Liver (tissue), 9 donors: Measurements from ENCODE around the gene C19orf25. TPM values are rescaled to one million over a fixed set of nuclear protein-coding genes. Genes with fewer than 3 reads are reported as not detected.

ENCODE experiments used
- DNase-seq: peaks from one replicate; pipeline ENCODE4 v3.0.0-alpha.2; 2017; ENCODE audit warnings: low spot score
- H3K27ac ChIP-seq, 2 donors: one replicate each; pipeline ENCODE4 v1.7.0; 2013; ENCODE audit warnings: inconsistent platforms in 2 of 2, low read length in 2 of 2, control low read depth in 1 of 2, low read depth in 1 of 2, mild to moderate bottlenecking in 1 of 2
- H3K27me3 ChIP-seq, 4 donors: one replicate each; pipeline versions ENCODE4 v1.6.1 to v1.7.0; 2013; ENCODE audit warnings: low read length in 3 of 4, inconsistent platforms in 1 of 4, mild to moderate bottlenecking in 1 of 4, moderate library complexity in 1 of 4; ENCODE audit not compliant: control insufficient read depth in 4 of 4, insufficient read depth in 4 of 4
- H3K36me3 ChIP-seq, 4 donors: one replicate each; pipeline versions ENCODE4 v1.6.1 to v1.7.0; 2013; ENCODE audit warnings: low read length in 3 of 4, mild to moderate bottlenecking in 3 of 4, low read depth in 1 of 4, moderate library complexity in 1 of 4; ENCODE audit not compliant: control insufficient read depth in 4 of 4, insufficient read depth in 3 of 4
- H3K4me1 ChIP-seq, 4 donors: one replicate each; pipeline versions ENCODE4 v1.6.1 to v1.7.0; 2013; ENCODE audit warnings: low read length in 3 of 4, mild to moderate bottlenecking in 3 of 4, moderate library complexity in 1 of 4; ENCODE audit not compliant: control insufficient read depth in 4 of 4, insufficient read depth in 4 of 4
- H3K4me3 ChIP-seq, 3 donors: one replicate each; pipeline versions ENCODE4 v1.6.1 to v1.7.0; 2013; ENCODE audit warnings: low read length in 3 of 3, control low read depth in 1 of 3, low read depth in 1 of 3, mild to moderate bottlenecking in 1 of 3
- H3K9ac ChIP-seq, 2 donors: one replicate each; pipeline ENCODE4 v1.7.0; 2013; ENCODE audit warnings: low read length in 2 of 2, mild to moderate bottlenecking in 2 of 2, moderate library complexity in 2 of 2, control low read depth in 1 of 2, low read depth in 1 of 2
- H3K9me3 ChIP-seq, 4 donors: one replicate each; pipeline versions ENCODE4 v1.6.1 to v1.7.0; 2013; ENCODE audit warnings: low read length in 3 of 4; ENCODE audit not compliant: control insufficient read depth in 4 of 4
- ATF3 ChIP-seq: IDR thresholded peaks from 2 replicates; pipeline ENCODE4 v1.6.1; 2016; ENCODE audit warnings: antibody characterized with exemption
- EGR1 ChIP-seq, 2 donors: IDR thresholded peaks; 2 replicates each; pipeline ENCODE4 v1.6.1; 2016 to 2018; ENCODE audit warnings: antibody characterized with exemption in 2 of 2, low read depth in 2 of 2
- FOXA1 ChIP-seq: IDR thresholded peaks from 2 replicates; pipeline ENCODE4 v1.6.1; 2016; ENCODE audit warnings: antibody characterized with exemption
- FOXA2 ChIP-seq: IDR thresholded peaks from 2 replicates; pipeline ENCODE4 v1.6.1; 2016; ENCODE audit warnings: antibody characterized with exemption
- GABPA ChIP-seq, 2 donors: IDR thresholded peaks in 1 of 2; conservative IDR thresholded peaks in 1 of 2; 2 replicates each; pipeline ENCODE4 v1.6.1; 2016; ENCODE audit warnings: antibody characterized with exemption in 2 of 2, mild to moderate bottlenecking in 1 of 2, moderate library complexity in 1 of 2
- HNF4A ChIP-seq, 2 donors: conservative IDR thresholded peaks; 2 replicates each; pipeline ENCODE4 v1.6.1; 2016; ENCODE audit warnings: antibody characterized with exemption in 2 of 2, mild to moderate bottlenecking in 2 of 2
- HNF4G ChIP-seq: IDR thresholded peaks from 2 replicates; pipeline ENCODE4 v1.6.1; 2016; ENCODE audit warnings: antibody characterized with exemption
- JUND ChIP-seq, 2 donors: IDR thresholded peaks; 2 replicates each; pipeline ENCODE4 v1.6.1; 2016; ENCODE audit warnings: antibody characterized with exemption in 2 of 2
- MAX ChIP-seq: IDR thresholded peaks from 2 replicates; pipeline ENCODE4 v1.6.1; 2016; ENCODE audit warnings: antibody characterized with exemption
- NR2F2 ChIP-seq: IDR thresholded peaks from 2 replicates; pipeline ENCODE4 v1.6.1; 2016; ENCODE audit warnings: antibody characterized with exemption
- RAD21 ChIP-seq, 2 donors: IDR thresholded peaks; 2 replicates each; pipeline ENCODE4 v1.6.1; 2016; ENCODE audit warnings: antibody characterized with exemption in 2 of 2, mild to moderate bottlenecking in 2 of 2
- REST ChIP-seq: IDR thresholded peaks from 2 replicates; pipeline ENCODE4 v1.6.1; 2016; ENCODE audit warnings: antibody characterized with exemption, mild to moderate bottlenecking
- RXRA ChIP-seq, 2 donors: IDR thresholded peaks; 2 replicates each; pipeline ENCODE4 v1.6.1; 2017 to 2018; ENCODE audit warnings: antibody characterized with exemption in 2 of 2, mild to moderate bottlenecking in 1 of 2
- SP1 ChIP-seq: IDR thresholded peaks from 2 replicates; pipeline ENCODE4 v1.6.1; 2018; ENCODE audit warnings: antibody characterized with exemption, mild to moderate bottlenecking
- TAF1 ChIP-seq: conservative IDR thresholded peaks from 2 replicates; pipeline ENCODE4 v1.6.1; 2016; ENCODE audit warnings: antibody characterized with exemption, mild to moderate bottlenecking
- YY1 ChIP-seq: IDR thresholded peaks from 2 replicates; pipeline ENCODE4 v1.6.1; 2016; ENCODE audit warnings: antibody characterized with exemption, mild to moderate bottlenecking
- ZBTB33 ChIP-seq: IDR thresholded peaks from 2 replicates; pipeline ENCODE4 v1.6.1; 2016; ENCODE audit warnings: antibody characterized with exemption
- WGBS: extraction: QIAGEN DNeasy Blood & Tissue Kit; methylation state at CpG from one replicate; pipeline ENCODE4 v1.1.7; 2013; 5-methylcytosine and 5-hydroxymethylcytosine counted together
- polyA plus RNA-seq, 2 donors: library from polyadenylated mRNA; stranded (reverse) in 1 of 2; unstranded in 1 of 2; fragments of 200-250 nt in 1 of 2; fragments of >200 nt in 1 of 2; fragmentation: Nextera tagmentation in 1 of 2; extraction: Ambion mirVana in 1 of 2; gene quantifications; one replicate each; pipeline versions ENCODE4 v1.2.1 to v1.2.3, GENCODE V29; 2013 to 2015
- total RNA-seq, 2 donors: library from RNA; depleted of rRNA; stranded (reverse); fragments of >200 nt; gene quantifications; one replicate each; pipeline ENCODE4 v1.2.3, GENCODE V29; 2014
- TF ChIP-seq, protein P1 (sequence below): fragments of 150-350 bp; IDR thresholded peaks from 2 replicates; pipeline ENCODE4 v1.5.1; 2017; ENCODE audit warnings: improper control_type of control experiment, low read depth, low read length; ENCODE audit not compliant: missing input control
- donor health status: healthy.
- donor health status: healthy.
- donor health status: healthy.
- donor health status: healthy.
- donor health status: healthy.

Gene C19orf25
- total and polyA plus RNA-seq, 4 donors = 15.1 to 19.8 (median 18.5) TPM

GRCh38 chr19:1452802-1453524 is 26.1 kb downstream of the C19orf25 start:
- Histone ChIP-seq H3K4me3 (no peak overlapping the region), H3K9me3 (no peaks in the 10 kb centered on the region), H3K9ac (no peak overlapping the region), H3K27ac (no peak overlapping the region), H3K27me3 (peaks cover 12 to 24% (median 18%) of the 10 kb centered on the region in 4 donors), H3K36me3 (peaks cover 0 to 1% (median 0%) of the 10 kb centered on the region in 4 donors), H3K4me1 (peaks cover 0 to 23% (median 2%) of the 10 kb centered on the region in 4 donors)
- TF ChIP-seq RAD21 (IDR thresholded peaks at IDR 0.05) (no peak), JUND (IDR thresholded peaks at IDR 0.05) (no peak), NR2F2 (no peak), MAX (no peak), ATF3 (no peak), EGR1 (IDR thresholded peaks at IDR 0.05; ENCODE audit: low read depth in 2 of 2) (no peak), HNF4A (conservative IDR thresholded peaks at IDR 0.05) (no peak), RXRA (IDR thresholded peaks at IDR 0.05) (no peak), FOXA1 (no peak), TAF1 (no peak), ZBTB33 (no peak), YY1 (no peak), SP1 (no peak), FOXA2 (no peak), HNF4G (no peak)
- TF ChIP-seq, protein P1, sequence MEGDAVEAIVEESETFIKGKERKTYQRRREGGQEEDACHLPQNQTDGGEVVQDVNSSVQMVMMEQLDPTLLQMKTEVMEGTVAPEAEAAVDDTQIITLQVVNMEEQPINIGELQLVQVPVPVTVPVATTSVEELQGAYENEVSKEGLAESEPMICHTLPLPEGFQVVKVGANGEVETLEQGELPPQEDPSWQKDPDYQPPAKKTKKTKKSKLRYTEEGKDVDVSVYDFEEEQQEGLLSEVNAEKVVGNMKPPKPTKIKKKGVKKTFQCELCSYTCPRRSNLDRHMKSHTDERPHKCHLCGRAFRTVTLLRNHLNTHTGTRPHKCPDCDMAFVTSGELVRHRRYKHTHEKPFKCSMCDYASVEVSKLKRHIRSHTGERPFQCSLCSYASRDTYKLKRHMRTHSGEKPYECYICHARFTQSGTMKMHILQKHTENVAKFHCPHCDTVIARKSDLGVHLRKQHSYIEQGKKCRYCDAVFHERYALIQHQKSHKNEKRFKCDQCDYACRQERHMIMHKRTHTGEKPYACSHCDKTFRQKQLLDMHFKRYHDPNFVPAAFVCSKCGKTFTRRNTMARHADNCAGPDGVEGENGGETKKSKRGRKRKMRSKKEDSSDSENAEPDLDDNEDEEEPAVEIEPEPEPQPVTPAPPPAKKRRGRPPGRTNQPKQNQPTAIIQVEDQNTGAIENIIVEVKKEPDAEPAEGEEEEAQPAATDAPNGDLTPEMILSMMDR = no peak
- WGBS = 50% methylated on average over 30 of the region's 30 CpGs
- DNase-seq = no peak

DNA sequence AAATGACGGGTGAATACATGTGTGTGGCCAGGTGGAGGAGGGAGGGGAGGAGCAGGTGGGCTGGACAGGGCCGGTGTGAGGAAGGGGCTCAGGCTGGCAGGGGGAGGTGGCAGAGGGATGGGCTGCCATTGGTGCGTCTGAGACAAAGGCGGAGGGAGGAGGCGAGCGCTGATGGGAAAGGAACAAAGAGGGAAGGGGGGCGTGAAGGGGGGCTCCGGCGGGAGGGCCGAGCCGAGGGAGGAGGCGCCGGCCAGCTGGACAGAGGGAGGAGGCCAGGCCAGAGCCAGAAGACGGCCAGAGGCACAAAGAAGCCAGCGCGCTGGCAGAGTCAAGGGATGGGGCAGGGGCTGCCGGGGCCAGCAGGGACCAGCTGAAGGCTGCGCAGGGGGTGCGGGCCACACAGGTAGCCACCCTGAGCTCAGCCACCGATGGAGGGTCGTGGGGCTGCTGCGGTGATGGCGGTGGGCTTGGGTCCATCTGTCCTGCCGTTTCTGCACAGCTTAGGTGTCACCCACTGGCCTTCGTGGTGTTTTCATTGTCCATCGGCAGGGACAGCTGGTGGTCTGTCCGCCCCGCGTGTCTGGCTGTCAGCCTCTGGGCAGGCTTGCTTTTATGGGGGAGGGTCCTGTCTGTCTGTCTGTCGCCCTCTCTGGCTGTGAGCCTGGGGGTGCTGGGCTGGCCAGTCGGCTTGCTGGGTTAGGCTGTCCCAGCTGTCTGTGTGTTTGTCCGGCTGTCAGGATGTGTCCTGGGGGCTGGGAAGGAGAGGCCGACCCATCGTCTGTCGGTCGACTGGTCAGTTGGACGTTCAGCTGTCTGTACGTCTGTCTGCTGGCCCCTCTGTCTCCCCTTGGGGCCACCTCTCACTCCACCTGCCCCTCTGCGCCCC is 26.9 kb downstream of the C19orf25 start:
- Histone ChIP-seq H3K27me3 (peaks cover 17 to 26% (median 20%) of the 10 kb centered on the region in 4 donors), H3K4me3 (no peak overlapping the region)
- 35% methylated on average over 39 of the region's 39 CpGs for WGBS
- TF ChIP-seq RAD21 (IDR thresholded peaks at IDR 0.05) (no peak), HNF4A (conservative IDR thresholded peaks at IDR 0.05) (no peak), ATF3 (no peak), REST (no peak), FOXA2 (no peak), EGR1 (IDR thresholded peaks at IDR 0.05; ENCODE audit: low read depth in 2 of 2) (no peak), NR2F2 (no peak), YY1 (no peak), MAX (no peak), FOXA1 (no peak), GABPA (IDR thresholded peaks at IDR 0.05 in 1 of 2, conservative IDR thresholded peaks at IDR 0.05 in 1 of 2) (no peak), TAF1 (no peak)
- TF ChIP-seq, protein P1 = no peak

More for the DNA sequence above, 26.9 kb downstream of the C19orf25 start:
- DNase-seq = no peak
- no peak overlapping the region for H3K27ac ChIP-seq
- peaks cover 0 to 1% (median 0%) of the 10 kb centered on the region in 4 donors for H3K36me3 ChIP-seq
- peaks cover 0 to 23% (median 2%) of the 10 kb centered on the region in 4 donors for H3K4me1 ChIP-seq
- H3K9ac ChIP-seq = no peak overlapping the region
- no peaks in the 10 kb centered on the region for H3K9me3 ChIP-seq
